HepG2 (cell line): ENCODE data around the gene EPHB3. TPM values are rescaled to one million over a fixed set of nuclear protein-coding genes. Genes with fewer than 3 reads are reported as not detected.
A peak's percentile ranks its signal among the peaks of the same experiment; 100 is the strongest.

Experiments
- FOXO1 ChIP-seq: sonication (generic); formaldehyde crosslinking; IDR thresholded peaks from 2 replicates; pipeline ENCODE4 v1.4.0; 2020; ENCODE audit warnings: missing genetic modification reagents
- IRF9 ChIP-seq: sonication (generic); formaldehyde crosslinking; IDR thresholded peaks from 2 replicates; pipeline ENCODE4 v1.8.0; 2022; ENCODE audit warnings: missing genetic modification reagents, mild to moderate bottlenecking, borderline replicate concordance
- KDM5B ChIP-seq: sonication (generic); formaldehyde crosslinking; IDR thresholded peaks from 2 replicates; pipeline ENCODE4 v1.4.0; 2020; ENCODE audit warnings: missing genetic modification reagents, mild to moderate bottlenecking, borderline replicate concordance
- MAZ ChIP-seq, 2 experiments: sonication (generic) in 1 of 2; formaldehyde crosslinking in 1 of 2; IDR thresholded peaks; 2 replicates each; pipeline versions ENCODE4 v1.5.0 to v1.6.1; 2012 to 2020; ENCODE audit warnings: low read depth in 2 of 2, mild to moderate bottlenecking in 2 of 2, borderline replicate concordance in 1 of 2, improper control_type of control experiment in 1 of 2, low read length in 1 of 2, missing genetic modification reagents in 1 of 2, moderate library complexity in 1 of 2
- NAIF1 ChIP-seq: sonication (generic); formaldehyde crosslinking; IDR thresholded peaks from 2 replicates; pipeline ENCODE4 v1.5.0; 2020; ENCODE audit warnings: mild to moderate bottlenecking, missing genetic modification reagents, borderline replicate concordance
- RERE ChIP-seq: IDR thresholded peaks from 2 replicates; pipeline ENCODE4 v1.6.1; 2016; ENCODE audit warnings: low read depth, missing genetic modification reagents, missing compliant biosample characterization
- SAP130 ChIP-seq: IDR thresholded peaks from 2 replicates; pipeline ENCODE4 v1.6.1; 2016; ENCODE audit warnings: low read depth
- STAT6 ChIP-seq: sonication (generic); formaldehyde crosslinking; IDR thresholded peaks from 2 replicates; pipeline ENCODE4 v1.4.0; 2020; ENCODE audit warnings: missing genetic modification reagents, mild to moderate bottlenecking, borderline replicate concordance
- TGIF2 ChIP-seq: IDR thresholded peaks from 2 replicates; pipeline ENCODE4 v1.6.1; 2016; ENCODE audit warnings: control low read depth, missing compliant biosample characterization
- ZFP41 ChIP-seq: sonication (generic); formaldehyde crosslinking; IDR thresholded peaks from 2 replicates; pipeline ENCODE4 v1.4.0; 2020; ENCODE audit warnings: mild to moderate bottlenecking, missing genetic modification reagents, borderline replicate concordance
- ZNF326 ChIP-seq: sonication (generic); formaldehyde crosslinking; IDR thresholded peaks from 2 replicates; pipeline ENCODE4 v1.4.0; 2020; ENCODE audit warnings: missing genetic modification reagents, borderline replicate concordance
- ZNF619 ChIP-seq: sonication (generic); formaldehyde crosslinking; IDR thresholded peaks from 2 replicates; pipeline ENCODE4 v1.4.0; 2020; ENCODE audit warnings: mild to moderate bottlenecking, missing genetic modification reagents
- ZNF674 ChIP-seq: sonication (generic); formaldehyde crosslinking; IDR thresholded peaks from 2 replicates; pipeline ENCODE4 v1.5.0; 2020; ENCODE audit warnings: low read depth, mild to moderate bottlenecking, missing genetic modification reagents
- ZXDC ChIP-seq: sonication (generic); formaldehyde crosslinking; IDR thresholded peaks from 2 replicates; pipeline ENCODE4 v1.5.0; 2020; ENCODE audit warnings: mild to moderate bottlenecking, missing genetic modification reagents
- polyA plus RNA-seq, 8 experiments: library from polyadenylated mRNA; depleted of rRNA in 3 of 8; stranded (reverse) in 7 of 8; unstranded in 1 of 8; fragments of >200 nt; fragmentation: Illumina TruSeq in 4 of 8; extraction: Trizol in 4 of 8; gene quantifications; 2 replicates each; pipeline versions ENCODE4 v1.2.1 to v1.2.3, GENCODE V29; 2011 to 2016; ENCODE audit warnings: low read depth in 4 of 8, missing spikeins in 1 of 8, mixed read lengths in 1 of 8; ENCODE audit not compliant: insufficient read depth in 1 of 8
- total RNA-seq, 5 experiments: library from RNA; depleted of rRNA; stranded (reverse); fragments of >200 nt; fragmentation: Illumina TruSeq; extraction: Trizol; gene quantifications; 2 replicates each; pipeline ENCODE4 v1.2.3, GENCODE V29; 2016; ENCODE audit warnings: low read depth in 1 of 5

EPHB3 gene
- total and polyA plus RNA-seq, 2 of the 13 experiments (the other 11 are each of a cell fraction or from before 2014, with no cell fraction given), result 0.01 TPM; not detected in 1

- TF ChIP-seq RERE (CRISPR knock-in tag), result no peak
- no peak for TF ChIP-seq ZXDC (CRISPR knock-in tag)
- no peak for TF ChIP-seq MAZ (IDR thresholded peaks at IDR 0.05; ENCODE audit: borderline replicate concordance, low read depth, low read length)
- 0 out of 2 replicates have a peak, but pooled peaks have one; percentile 68 for TF ChIP-seq MAZ (CRISPR knock-in tag; IDR thresholded peaks at IDR 0.05; ENCODE audit: low read depth)
- TF ChIP-seq ZFP41, result no peak
- TF ChIP-seq IRF9, result peak; percentile 11; the same call in 1 of the 2 replicates
- TF ChIP-seq STAT6 (CRISPR knock-in tag), result 0 out of 2 replicates have a peak, but pooled peaks have one; percentile 34
- TF ChIP-seq ZNF619, result no peak
- no peak for TF ChIP-seq NAIF1 (CRISPR knock-in tag)
- TF ChIP-seq ZNF326 (CRISPR knock-in tag), result no peak
- TF ChIP-seq KDM5B, result peak; percentile 34; the same call in 1 of the 2 replicates
- no peak for TF ChIP-seq ZNF674 (CRISPR knock-in tag)
- TF ChIP-seq FOXO1 (CRISPR knock-in tag), result no peak
- TF ChIP-seq TGIF2 (CRISPR knock-in tag), result peak; percentile 67; the same call in 1 of the 2 replicates
- peak; percentile 24; the same call in 1 of the 2 replicates for TF ChIP-seq SAP130 (CRISPR knock-in tag)
Measured at GRCh38 chr3:184561061-184561912, at the start of gene EPHB3 (continued).
